HEK293T (cell line): ENCODE measurements around the gene BTBD7.

Experiments used
- BHLHE40 ChIP-seq: fragments of 450-650 bp; IDR thresholded peaks from 2 replicates; pipeline ENCODE4 v1.6.1; 2016; ENCODE audit warnings: mild to moderate bottlenecking, moderate library complexity, borderline replicate concordance
- FOXM1 ChIP-seq: fragments of 450-650 bp; IDR thresholded peaks from 2 replicates; pipeline ENCODE4 v1.6.1; 2017; ENCODE audit warnings: mild to moderate bottlenecking, borderline replicate concordance
- NFRKB ChIP-seq: fragments of 450-650 bp; IDR thresholded peaks from 2 replicates; pipeline ENCODE4 v1.6.1; 2016; ENCODE audit warnings: mild to moderate bottlenecking, moderate library complexity
- SP1 ChIP-seq: fragments of 450-650 bp; IDR thresholded peaks from 2 replicates; pipeline ENCODE4 v1.6.1; 2017
- SUZ12 ChIP-seq: fragments of 450-650 bp; IDR thresholded peaks from 2 replicates; pipeline ENCODE4 v1.6.1; 2016; ENCODE audit warnings: mild to moderate bottlenecking
- TARDBP ChIP-seq: fragments of 450-650 bp; IDR thresholded peaks from 2 replicates; pipeline ENCODE4 v1.6.1; 2016

DNA sequence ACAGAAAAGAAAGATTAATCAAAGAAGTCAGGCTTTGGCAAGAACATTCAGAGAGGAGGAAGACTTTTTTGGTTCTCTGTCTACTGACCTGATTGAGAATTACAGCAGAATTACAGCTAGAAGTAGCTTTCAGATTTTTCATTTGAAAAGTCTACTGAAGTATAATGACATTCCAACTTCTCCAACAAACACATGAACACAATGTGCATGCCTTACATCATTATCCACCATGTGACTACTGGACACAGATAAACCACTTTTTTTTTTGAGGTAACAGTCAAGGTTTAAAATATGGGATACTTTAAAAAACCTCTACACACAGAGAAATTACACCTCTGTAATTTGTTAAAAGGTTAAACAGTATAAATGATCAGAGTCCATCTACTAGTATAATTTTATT is 12.3 kb downstream of the BTBD7 start:
- TF ChIP-seq BHLHE40 (no peak), FOXM1 (no peak), NFRKB (no peak), SP1 (no peak), TARDBP (no peak), SUZ12 (no peak)
